ENCODE measurements around the gene CD6. TPM values are rescaled to one million over a fixed set of nuclear protein-coding genes. Genes with fewer than 3 reads are reported as not detected.

CD6 gene
- polyA plus RNA-seq, 6 donors from 2014 or later, result 6.4 to 25.2 (median 10.8) TPM

GRCh38 chr11:61026121-61027031 is 54.9 kb downstream of the CD6 start:
- H3K27ac Mint-ChIP-seq, result peak overlapping the region in 4 of 6 donors; percentile 57 to 82 (median 68)
- H3K4me1 Mint-ChIP-seq, result peaks cover 55 to 71% (median 68%) of the 10 kb centered on the region in 3 donors
- no peaks in the 10 kb centered on the region for H3K27me3 Mint-ChIP-seq
- DNase-seq (peak; percentile 28), ATAC-seq (ENCODE audit: low read depth in 2 of 2) (peak in 1 of 2 donors; percentile 4)
- no peaks in the 10 kb centered on the region for H3K36me3 Mint-ChIP-seq
- H3K9me3 Mint-ChIP-seq, result no peaks in the 10 kb centered on the region
- peak overlapping the region in 7 of 8 donors; percentile 36 to 83 (median 53) for H3K4me3 Mint-ChIP-seq

- H3K27me3 Mint-ChIP-seq, result no peaks in the 10 kb centered on the region
- H3K4me3 Mint-ChIP-seq, result peak overlapping the region; percentile 3 to 88 (median 63)
- no peak for DNase-seq
- H3K27ac Mint-ChIP-seq, result peak overlapping the region; percentile 60 to 98 (median 94)
- ATAC-seq (ENCODE audit: low read depth in 2 of 2), result no peak
- H3K9me3 Mint-ChIP-seq, result no peaks in the 10 kb centered on the region
- no peaks in the 10 kb centered on the region for H3K36me3 Mint-ChIP-seq
- peaks cover 47 to 62% (median 59%) of the 10 kb centered on the region in 3 donors for H3K4me1 Mint-ChIP-seq
Measured at GRCh38 chr11:61027141-61027840, 55.8 kb downstream of the CD6 start.

- no peaks in the 10 kb centered on the region for H3K36me3 Mint-ChIP-seq
- H3K27me3 Mint-ChIP-seq, result no peaks in the 10 kb centered on the region
- DNase-seq, result peak; percentile 33
- H3K9me3 Mint-ChIP-seq, result no peaks in the 10 kb centered on the region
- H3K4me1 Mint-ChIP-seq, result peaks cover 39 to 53% (median 49%) of the 10 kb centered on the region in 3 donors
- H3K27ac Mint-ChIP-seq, result peak overlapping the region in 5 of 6 donors; percentile 6 to 96 (median 70)
- H3K4me3 Mint-ChIP-seq, result peak overlapping the region; percentile 3 to 88 (median 74)
- ATAC-seq (ENCODE audit: low read depth in 2 of 2), result peak; percentile 79
Measured at GRCh38 chr11:61028135-61028729, 56.8 kb downstream of the CD6 start.

- H3K36me3 Mint-ChIP-seq, result no peaks in the 10 kb centered on the region
- no peak overlapping the region for H3K4me3 Mint-ChIP-seq
- peaks cover 9 to 18% (median 17%) of the 10 kb centered on the region in 3 donors for H3K4me1 Mint-ChIP-seq
- DNase-seq (no peak), ATAC-seq (ENCODE audit: low read depth in 2 of 2) (no peak)
- no peaks in the 10 kb centered on the region for H3K27me3 Mint-ChIP-seq
- H3K9me3 Mint-ChIP-seq, result no peaks in the 10 kb centered on the region
- H3K27ac Mint-ChIP-seq, result peak overlapping the region in 1 of 6 donors; percentile 22
Measured at GRCh38 chr11:61032824-61033223, 61.3 kb downstream of the CD6 start.

- Mint-ChIP-seq H3K36me3 (no peaks in the 10 kb centered on the region), H3K4me3 (no peak overlapping the region), H3K27ac (no peak overlapping the region), H3K4me1 (peaks cover 3 to 12% (median 11%) of the 10 kb centered on the region in 3 donors), H3K9me3 (no peaks in the 10 kb centered on the region), H3K27me3 (no peaks in the 10 kb centered on the region)
- ATAC-seq (ENCODE audit: low read depth in 2 of 2), result no peak
- no peak for DNase-seq
Measured at GRCh38 chr11:61033417-61033816, 61.9 kb downstream of the CD6 start.

GRCh38 chr11:61034111-61034510 is 62.6 kb downstream of the CD6 start:
- DNase-seq (no peak), ATAC-seq (ENCODE audit: low read depth in 2 of 2) (no peak)
- Mint-ChIP-seq H3K4me3 (no peak overlapping the region), H3K4me1 (peaks cover 0 to 5% (median 5%) of the 10 kb centered on the region in 3 donors), H3K36me3 (no peaks in the 10 kb centered on the region), H3K9me3 (no peaks in the 10 kb centered on the region), H3K27me3 (no peaks in the 10 kb centered on the region), H3K27ac (no peak overlapping the region)

GRCh38 chr11:61034704-61035525 is 63.4 kb downstream of the CD6 start:
- no peak overlapping the region for H3K4me3 Mint-ChIP-seq
- H3K27me3 Mint-ChIP-seq, result no peaks in the 10 kb centered on the region
- H3K9me3 Mint-ChIP-seq, result no peaks in the 10 kb centered on the region
- no peaks in the 10 kb centered on the region for H3K36me3 Mint-ChIP-seq
- peaks cover 0 to under 1% (median under 1%) of the 10 kb centered on the region in 3 donors for H3K4me1 Mint-ChIP-seq
- H3K27ac Mint-ChIP-seq, result no peak overlapping the region
- ATAC-seq (ENCODE audit: low read depth in 2 of 2), result no peak
- no peak for DNase-seq

- H3K36me3 Mint-ChIP-seq, result no peaks in the 10 kb centered on the region
- ATAC-seq (ENCODE audit: low read depth in 2 of 2), result no peak
Measured at GRCh38 chr11:61035526-61035835, 64.0 kb downstream of the CD6 start.

GRCh38 chr11:61037441-61038093 is 66.1 kb downstream of the CD6 start:
- no peak overlapping the region for H3K4me3 Mint-ChIP-seq
- DNase-seq, result no peak
- ATAC-seq (ENCODE audit: low read depth in 2 of 2), result no peak
- no peak overlapping the region for H3K27ac Mint-ChIP-seq
- no peaks in the 10 kb centered on the region for H3K27me3 Mint-ChIP-seq
- H3K9me3 Mint-ChIP-seq, result no peaks in the 10 kb centered on the region
- H3K4me1 Mint-ChIP-seq, result peaks cover 12 to 26% (median 14%) of the 10 kb centered on the region in 3 donors
- H3K36me3 Mint-ChIP-seq, result no peaks in the 10 kb centered on the region

More at GRCh38 chr11:61035526-61035835, 64.0 kb downstream of the CD6 start:
- no peak for DNase-seq
- Mint-ChIP-seq H3K4me3 (no peak overlapping the region), H3K27ac (peak overlapping the region in 1 of 6 donors; percentile 86), H3K4me1 (peaks cover 0 to 5% (median 5%) of the 10 kb centered on the region in 3 donors), H3K27me3 (no peaks in the 10 kb centered on the region), H3K9me3 (no peaks in the 10 kb centered on the region)

- H3K4me1 Mint-ChIP-seq, result peaks cover 18 to 32% (median 20%) of the 10 kb centered on the region in 3 donors
- H3K9me3 Mint-ChIP-seq, result no peaks in the 10 kb centered on the region
- ATAC-seq (ENCODE audit: low read depth in 2 of 2) (no peak), DNase-seq (no peak)
- peak overlapping the region in 2 of 6 donors; percentile 9 to 19 for H3K27ac Mint-ChIP-seq
- no peaks in the 10 kb centered on the region for H3K27me3 Mint-ChIP-seq
- no peak overlapping the region for H3K4me3 Mint-ChIP-seq
- no peaks in the 10 kb centered on the region for H3K36me3 Mint-ChIP-seq
Measured at GRCh38 chr11:61039916-61040315, 68.4 kb downstream of the CD6 start.

- Mint-ChIP-seq H3K27ac (peak overlapping the region; percentile 14 to 95 (median 82)), H3K9me3 (no peaks in the 10 kb centered on the region), H3K36me3 (no peaks in the 10 kb centered on the region), H3K4me3 (peak overlapping the region; percentile 15 to 94 (median 81)), H3K27me3 (no peaks in the 10 kb centered on the region), H3K4me1 (peaks cover 18 to 32% (median 20%) of the 10 kb centered on the region in 3 donors)
- ATAC-seq (ENCODE audit: low read depth in 2 of 2) (peak; percentile 88 to 92), DNase-seq (peak; percentile 21)
Measured at GRCh38 chr11:61041755-61042518, 70.5 kb downstream of the CD6 start.

- ATAC-seq (ENCODE audit: low read depth in 2 of 2) (peak; percentile 5 to 8), DNase-seq (no peak)
- H3K4me1 Mint-ChIP-seq, result peaks cover 18 to 32% (median 20%) of the 10 kb centered on the region in 3 donors
- peak overlapping the region in 5 of 6 donors; percentile 62 to 95 (median 80) for H3K27ac Mint-ChIP-seq
- no peaks in the 10 kb centered on the region for H3K27me3 Mint-ChIP-seq
- H3K9me3 Mint-ChIP-seq, result no peaks in the 10 kb centered on the region
- peak overlapping the region in 7 of 8 donors; percentile 9 to 94 (median 81) for H3K4me3 Mint-ChIP-seq
- H3K36me3 Mint-ChIP-seq, result no peaks in the 10 kb centered on the region
Measured at GRCh38 chr11:61042537-61042936, 71.1 kb downstream of the CD6 start.
